Measurements from ENCODE around the gene AADACL4.

GRCh38 chr1:12715896-12716437, 72.1 kb downstream of the AADACL4 start, which contains the start of gene AADACL3:
- no peak for TF ChIP-seq CTCF (IDR thresholded peaks at IDR 0.05)
- TF ChIP-seq POLR2A (IDR thresholded peaks at IDR 0.05) = no peak
